WTC11 (cell line): ENCODE results near the gene SH3RF2. TPM values are rescaled to one million over a fixed set of nuclear protein-coding genes. Genes with fewer than 3 reads are reported as not detected.

Experiments used
- ATAC-seq: fragments of 200-7000 bp; cut with Tn5 transposase; 2 replicates; pipeline ENCODE4 v1.10.0; 2021; ENCODE audit warnings: mild to moderate bottlenecking, moderate library complexity
- CTCF ChIA-PET: fragments of 300-600 bp; sonication (Branson Sonifier 250); formaldehyde crosslinking; loops from one replicate; lab custom pipeline; 2021; ENCODE audit warnings: antibody characterized with exemption; lab: Charles Lee
- POLR2A ChIA-PET: fragments of 350-600 bp; sonication (Branson Sonifier 250); formaldehyde crosslinking; loops from one replicate; lab custom pipeline; 2021; ENCODE audit warnings: antibody characterized with exemption; lab: Charles Lee
- DNase-seq: peaks from one replicate; pipeline ENCODE4 v3.0.0; 2021; ENCODE audit warnings: low spot score
- H3K27ac Mint-ChIP-seq: 2 replicates; pipeline ENCODE4 v1.8.0; 2021; ENCODE audit warnings: mixed read lengths
- H3K27me3 Mint-ChIP-seq: 2 replicates; pipeline ENCODE4 v1.8.0; 2021; ENCODE audit warnings: low read depth, mild to moderate bottlenecking, moderate library complexity, mixed read lengths
- H3K36me3 Mint-ChIP-seq: 2 replicates; pipeline ENCODE4 v1.8.0; 2021; ENCODE audit warnings: mixed read lengths
- H3K4me1 Mint-ChIP-seq: 2 replicates; pipeline ENCODE4 v1.8.0; 2022; ENCODE audit warnings: mixed read lengths
- H3K4me3 Mint-ChIP-seq: 2 replicates; pipeline ENCODE4 v1.8.0; 2021; ENCODE audit warnings: mild to moderate bottlenecking, moderate library complexity, mixed read lengths
- H3K9me3 Mint-ChIP-seq: 2 replicates; pipeline ENCODE4 v1.8.0; 2021; ENCODE audit warnings: mixed read lengths
- ATF3 ChIP-seq: sonication (generic); formaldehyde crosslinking; conservative IDR thresholded peaks from 2 replicates; pipeline ENCODE4 v1.8.1; 2022; ENCODE audit warnings: mild to moderate bottlenecking, missing genetic modification reagents
- CREB1 ChIP-seq: sonication (generic); formaldehyde crosslinking; IDR thresholded peaks from 2 replicates; pipeline ENCODE4 v1.8.0; 2023; ENCODE audit warnings: mild to moderate bottlenecking, missing genetic modification reagents
- E2F1 ChIP-seq: sonication (generic); formaldehyde crosslinking; IDR thresholded peaks from 2 replicates; pipeline ENCODE4 v1.8.0; 2022; ENCODE audit warnings: mild to moderate bottlenecking, missing genetic modification reagents
- E2F4 ChIP-seq: sonication (generic); formaldehyde crosslinking; IDR thresholded peaks from 2 replicates; pipeline ENCODE4 v1.8.1; 2022; ENCODE audit warnings: low read depth, mild to moderate bottlenecking, moderate library complexity, missing genetic modification reagents, borderline replicate concordance
- ELF4 ChIP-seq: sonication (generic); formaldehyde crosslinking; IDR thresholded peaks from 2 replicates; pipeline ENCODE4 v1.8.1; 2022; ENCODE audit warnings: low read depth, mild to moderate bottlenecking, moderate library complexity, missing genetic modification reagents
- EMX1 ChIP-seq: fragments of 250-450 bp; sonication (Bioruptor Pico); IDR thresholded peaks from 2 replicates; pipeline ENCODE4 v1.8.0; 2021; ENCODE audit warnings: mild to moderate bottlenecking
- FOXP1 ChIP-seq: sonication (generic); formaldehyde crosslinking; IDR thresholded peaks from 2 replicates; pipeline ENCODE4 v1.8.0; 2022; ENCODE audit warnings: missing genetic modification reagents, mild to moderate bottlenecking, moderate library complexity, borderline replicate concordance
- GTF2I ChIP-seq: fragments of 250-450 bp; sonication (Bioruptor Pico); conservative IDR thresholded peaks from 2 replicates; pipeline ENCODE4 v1.4.0; 2021; ENCODE audit warnings: mild to moderate bottlenecking
- IRF1 ChIP-seq: sonication (generic); formaldehyde crosslinking; IDR thresholded peaks from 2 replicates; pipeline ENCODE4 v1.8.0; 2023; ENCODE audit warnings: missing genetic modification reagents
- MYBL2 ChIP-seq: sonication (generic); formaldehyde crosslinking; IDR thresholded peaks from 2 replicates; pipeline ENCODE4 v1.8.1; 2023; ENCODE audit warnings: mild to moderate bottlenecking, moderate library complexity, missing genetic modification reagents
- NFE2L1 ChIP-seq: sonication (generic); formaldehyde crosslinking; IDR thresholded peaks from 2 replicates; pipeline ENCODE4 v1.8.1; 2023; ENCODE audit warnings: missing genetic modification reagents
- NR2C2 ChIP-seq: sonication (generic); formaldehyde crosslinking; IDR thresholded peaks from 2 replicates; pipeline ENCODE4 v1.8.0; 2022; ENCODE audit warnings: mild to moderate bottlenecking, missing genetic modification reagents
- NR3C1 ChIP-seq: sonication (generic); formaldehyde crosslinking; conservative IDR thresholded peaks from 2 replicates; pipeline ENCODE4 v1.8.1; 2023; ENCODE audit warnings: low read depth, mild to moderate bottlenecking, missing genetic modification reagents
- PRRX2 ChIP-seq: fragments of 250-450 bp; sonication (Bioruptor Pico); IDR thresholded peaks from 2 replicates; pipeline ENCODE4 v1.8.0; 2021; ENCODE audit warnings: mild to moderate bottlenecking
- SMAD4 ChIP-seq: sonication (generic); formaldehyde crosslinking; IDR thresholded peaks from 2 replicates; pipeline ENCODE4 v1.8.0; 2022; ENCODE audit warnings: mild to moderate bottlenecking, missing genetic modification reagents
- SOX15 ChIP-seq: fragments of 250-450 bp; sonication (Bioruptor Pico); IDR thresholded peaks from 2 replicates; pipeline ENCODE4 v1.9.0; 2021; ENCODE audit warnings: mild to moderate bottlenecking
- SP1 ChIP-seq: sonication (generic); formaldehyde crosslinking; conservative IDR thresholded peaks from 2 replicates; pipeline ENCODE4 v1.8.1; 2022; ENCODE audit warnings: missing genetic modification reagents
- TEAD1 ChIP-seq: sonication (generic); formaldehyde crosslinking; IDR thresholded peaks from 2 replicates; pipeline ENCODE4 v1.8.0; 2022; ENCODE audit warnings: mild to moderate bottlenecking, missing genetic modification reagents
- TEAD4 ChIP-seq: sonication (generic); formaldehyde crosslinking; IDR thresholded peaks from 2 replicates; pipeline ENCODE4 v1.8.0; 2022; ENCODE audit warnings: mild to moderate bottlenecking, missing genetic modification reagents
- ZNF232 ChIP-seq: sonication (generic); formaldehyde crosslinking; IDR thresholded peaks from 2 replicates; pipeline ENCODE4 v1.8.0; 2022; ENCODE audit warnings: mild to moderate bottlenecking, missing genetic modification reagents
- ZNF317 ChIP-seq: sonication (generic); formaldehyde crosslinking; IDR thresholded peaks from 2 replicates; pipeline ENCODE4 v1.8.1; 2023; ENCODE audit warnings: low read depth, mild to moderate bottlenecking, moderate library complexity, missing genetic modification reagents, borderline replicate concordance
- ZNF396 ChIP-seq: fragments of 250-450 bp; sonication (Bioruptor Pico); IDR thresholded peaks from 2 replicates; pipeline ENCODE4 v1.8.0; 2021; ENCODE audit warnings: mild to moderate bottlenecking, moderate library complexity, borderline replicate concordance
- ZNF423 ChIP-seq: fragments of 250-450 bp; sonication (Bioruptor Pico); IDR thresholded peaks from 2 replicates; pipeline ENCODE4 v2.1.2; 2022; ENCODE audit warnings: mild to moderate bottlenecking, moderate library complexity
- ZNF512 ChIP-seq: sonication (generic); formaldehyde crosslinking; IDR thresholded peaks from 2 replicates; pipeline ENCODE4 v1.8.1; 2022; ENCODE audit warnings: missing genetic modification reagents, borderline replicate concordance
- ZNF532 ChIP-seq: fragments of 250-450 bp; sonication (Bioruptor Pico); IDR thresholded peaks from 2 replicates; pipeline ENCODE4 v1.9.0; 2021; ENCODE audit warnings: mild to moderate bottlenecking, borderline replicate concordance
- ZSCAN18 ChIP-seq: fragments of 250-450 bp; sonication (Bioruptor Pico); IDR thresholded peaks from 2 replicates; pipeline ENCODE4 v2.1.2; 2022; ENCODE audit warnings: mild to moderate bottlenecking, moderate library complexity
- total RNA-seq: library from RNA; stranded (reverse); gene quantifications from 3 replicates; pipeline ENCODE4 v1.2.3, GENCODE V29; 2021

Gene SH3RF2
- total RNA-seq, 1 experiment from 2014 or later: 0.83 TPM

GRCh38 chr5:146070746-146071145, 134.4 kb downstream of the SH3RF2 start (continued):
- no peak for TF ChIP-seq IRF1
- no peak for TF ChIP-seq FOXP1 (CRISPR knock-in tag)
- no peak for TF ChIP-seq NFE2L1 (CRISPR knock-in tag)

GRCh38 chr5:146071171-146071570, 134.8 kb downstream of the SH3RF2 start:
- CTCF ChIA-PET: interaction anchor here (1.2 kb wide), 1 partner anchor 30 kb away, joined by 5 read pairs; no protein-coding TSS in a partner anchor
- POLR2A ChIA-PET: no interaction called here

GRCh38 chr5:146072595-146072994, 136.2 kb downstream of the SH3RF2 start:
- POLR2A ChIA-PET: no interaction called here
- peaks cover 92% of the 10 kb centered on the region for H3K27me3 Mint-ChIP-seq
- CTCF ChIA-PET: interaction anchor here (1.5 kb wide), 1 partner anchor 58 kb away, joined by 3 read pairs; no protein-coding TSS in a partner anchor
- H3K4me3 Mint-ChIP-seq: no peak overlapping the region
- H3K9me3 Mint-ChIP-seq: no peaks in the 10 kb centered on the region
- no peaks in the 10 kb centered on the region for H3K36me3 Mint-ChIP-seq
- no peak overlapping the region for H3K27ac Mint-ChIP-seq
- H3K4me1 Mint-ChIP-seq: peaks cover 56% of the 10 kb centered on the region
- peak; percentile 43 for ATAC-seq
- no peak for DNase-seq
- TF ChIP-seq E2F1 (no peak), MYBL2 (CRISPR knock-in tag) (no peak), ATF3 (no peak), PRRX2 (CRISPR knock-in tag) (no peak), EMX1 (CRISPR knock-in tag) (no peak), ELF4 (CRISPR knock-in tag) (no peak), SMAD4 (no peak), E2F4 (CRISPR knock-in tag) (no peak), ZNF396 (CRISPR knock-in tag) (no peak), ZNF423 (CRISPR knock-in tag) (no peak), ZNF532 (CRISPR knock-in tag) (no peak), TEAD4 (no peak)

More at GRCh38 chr5:146071171-146071570, 134.8 kb downstream of the SH3RF2 start:
- peaks cover 46% of the 10 kb centered on the region for H3K4me1 Mint-ChIP-seq
- H3K27me3 Mint-ChIP-seq: peaks cover 94% of the 10 kb centered on the region
- no peaks in the 10 kb centered on the region for H3K9me3 Mint-ChIP-seq
- H3K27ac Mint-ChIP-seq: no peak overlapping the region
- no peak overlapping the region for H3K4me3 Mint-ChIP-seq
- ATAC-seq (no peak), DNase-seq (no peak)
- TF ChIP-seq SOX15 (CRISPR knock-in tag) (no peak), ZNF232 (no peak), GTF2I (no peak), SP1 (CRISPR knock-in tag) (no peak), ZNF512 (CRISPR knock-in tag) (no peak), TEAD1 (CRISPR knock-in tag) (no peak), CREB1 (CRISPR knock-in tag) (no peak), ZNF317 (CRISPR knock-in tag) (no peak), ZSCAN18 (CRISPR knock-in tag) (no peak), NR3C1 (no peak), NR2C2 (CRISPR knock-in tag) (no peak)
- TF ChIP-seq, all 79 proteins: peak for 0
- no peaks in the 10 kb centered on the region for H3K36me3 Mint-ChIP-seq
